GM12878 (cell line): ENCODE results near the gene HTT-AS. TPM values are rescaled to one million over a fixed set of nuclear protein-coding genes. Genes with fewer than 3 reads are reported as not detected.

Experiments used
- ATAC-seq: fragments of 200-7000 bp; cut with Tn5 transposase; 3 replicates; pipeline ENCODE4 v1.9.1; 2020; ENCODE audit warnings: mild to moderate bottlenecking, moderate library complexity
- BruUV-seq: library from RNA; stranded (reverse); fragments of 400-500 nt; replicated peaks from 2 replicates; lab custom pipeline; 2021; lab: Mats Ljungman, UMichigan
- CTCF ChIA-PET: fragments of 300-600 bp; sonication (Branson Sonifier 250); formaldehyde crosslinking; extraction: SDS; loops from one replicate; lab custom pipeline; 2021; ENCODE audit warnings: inconsistent platforms; lab: Yijun Ruan, JAX
- POLR2A ChIA-PET: fragments of 350-600 bp; formaldehyde crosslinking; extraction: SDS; loops from one replicate; lab custom pipeline; 2021; ENCODE audit warnings: inconsistent platforms; lab: Charles Lee
- RAD21 ChIA-PET: fragments of 300-600 bp; sonication (Branson Sonifier 250); formaldehyde crosslinking; loops from one replicate; lab custom pipeline; 2023; ENCODE audit warnings: antibody characterized with exemption; ENCODE audit not compliant: unreplicated experiment; lab: Charles Lee
- SMC1A ChIA-PET: fragments of 300-600 bp; sonication (Branson Sonifier 250); formaldehyde crosslinking; loops from one replicate; lab custom pipeline; 2023; ENCODE audit not compliant: unreplicated experiment, uncharacterized antibody; lab: Charles Lee
- DNase-seq: peaks from one replicate; pipeline ENCODE4 v3.0.0-alpha.2; 2011; ENCODE audit warnings: low read depth, low spot score
- FAIRE-seq: peaks from 3 replicates; lab custom pipeline; 2011; peaks lifted over from hg19 to GRCh38; lab: Jason Lieb, UNC
- H2AFZ ChIP-seq: 2 replicates; pipeline ENCODE4 v1.6.0; 2011; ENCODE audit warnings: low read depth, low read length, control low read depth; ENCODE audit not compliant: control insufficient read depth
- H3K27ac ChIP-seq: 2 replicates; pipeline ENCODE4 v1.5.1; 2011; ENCODE audit warnings: control low read depth; ENCODE audit not compliant: control insufficient read depth, insufficient read depth
- H3K27me3 ChIP-seq, 2 experiments: replicated peaks in 1 of 2; 2 replicates each; pipeline versions ENCODE4 v1.6.0 to v1.6.1; 2011; ENCODE audit warnings: low read length in 1 of 2; ENCODE audit not compliant: control insufficient read depth in 2 of 2, insufficient read depth in 2 of 2
- H3K36me3 ChIP-seq, 2 experiments: 2 replicates each; pipeline ENCODE4 v1.5.1; 2011; ENCODE audit warnings: low read length in 1 of 2; ENCODE audit not compliant: control insufficient read depth in 2 of 2, insufficient read depth in 2 of 2
- H3K4me1 ChIP-seq: 2 replicates; pipeline ENCODE4 v1.6.1; 2011; ENCODE audit warnings: mild to moderate bottlenecking, low read length, moderate library complexity, mixed read lengths; ENCODE audit not compliant: control insufficient read depth, insufficient read depth
- H3K4me2 ChIP-seq: 2 replicates; pipeline ENCODE4 v1.6.0; 2011; ENCODE audit warnings: control low read depth; ENCODE audit not compliant: control insufficient read depth, insufficient read depth
- H3K4me3 ChIP-seq: fragments of 200-600 bp; sonication (generic); 2 replicates; pipeline ENCODE4 v1.5.1; 2016
- H3K79me2 ChIP-seq: 2 replicates; pipeline ENCODE4 v1.6.0; 2011; ENCODE audit warnings: low read length; ENCODE audit not compliant: control insufficient read depth, insufficient read depth
- H3K9ac ChIP-seq: 2 replicates; pipeline ENCODE4 v1.8.0; 2011; ENCODE audit warnings: low read length, control low read depth, mixed read lengths; ENCODE audit not compliant: control insufficient read depth, insufficient read depth
- H3K9me3 ChIP-seq: replicated peaks from 3 replicates; pipeline ENCODE4 v1.5.1; 2011; ENCODE audit warnings: mild to moderate bottlenecking, low read length; ENCODE audit not compliant: control insufficient read depth, insufficient read depth
- H4K20me1 ChIP-seq: 2 replicates; pipeline ENCODE4 v1.6.0; 2011; ENCODE audit not compliant: control insufficient read depth, insufficient read depth
- ETV6 ChIP-seq, 2 experiments: fragments of 450-650 bp in 1 of 2; IDR thresholded peaks in 1 of 2; conservative IDR thresholded peaks in 1 of 2; 2 replicates each; pipeline ENCODE4 v1.6.1; 2014; ENCODE audit warnings: antibody characterized with exemption in 1 of 2, borderline replicate concordance in 1 of 2, low read depth in 1 of 2, mild to moderate bottlenecking in 1 of 2, moderate library complexity in 1 of 2
- IRF3 ChIP-seq: fragments of 450-650 bp; IDR thresholded peaks from 2 replicates; pipeline ENCODE4 v1.6.1; 2014; ENCODE audit warnings: mild to moderate bottlenecking
- KDM1A ChIP-seq: fragments of 200-600 bp; sonication (generic); IDR thresholded peaks from 2 replicates; pipeline ENCODE4 v1.6.1; 2016; ENCODE audit warnings: borderline replicate concordance
- MEF2B ChIP-seq: fragments of 450-650 bp; IDR thresholded peaks from 2 replicates; pipeline ENCODE4 v1.6.1; 2018; ENCODE audit warnings: mild to moderate bottlenecking, moderate library complexity; ENCODE audit not compliant: partially characterized antibody, poor library complexity, severe bottlenecking
- NFXL1 ChIP-seq: fragments of 450-650 bp; IDR thresholded peaks from 2 replicates; pipeline ENCODE4 v1.6.1; 2017; ENCODE audit warnings: antibody characterized with exemption, mild to moderate bottlenecking, borderline replicate concordance
- PBX3 ChIP-seq: IDR thresholded peaks from 2 replicates; pipeline ENCODE4 v1.6.1; 2011; ENCODE audit warnings: mild to moderate bottlenecking, low read depth, low read length, moderate library complexity; ENCODE audit not compliant: insufficient replicate concordance
- RELB ChIP-seq: fragments of 450-650 bp; IDR thresholded peaks from 2 replicates; pipeline ENCODE4 v1.6.1; 2017; ENCODE audit warnings: low read depth, mild to moderate bottlenecking, moderate library complexity
- SKIL ChIP-seq: fragments of 450-650 bp; IDR thresholded peaks from 2 replicates; pipeline ENCODE4 v1.6.1; 2017; ENCODE audit warnings: mild to moderate bottlenecking, low read depth, inconsistent platforms; ENCODE audit not compliant: poor library complexity, severe bottlenecking
- TARDBP ChIP-seq: IDR thresholded peaks from 2 replicates; pipeline ENCODE4 v1.6.1; 2016; ENCODE audit warnings: borderline replicate concordance
- YY1 ChIP-seq: IDR thresholded peaks from 2 replicates; pipeline ENCODE4 v1.6.1; 2011; ENCODE audit warnings: low read depth, mild to moderate bottlenecking, low read length
- ZBTB11 ChIP-seq: fragments of 450-650 bp; formaldehyde crosslinking; IDR thresholded peaks from 2 replicates; pipeline ENCODE4 v1.5.0; 2022; ENCODE audit warnings: mild to moderate bottlenecking, missing genetic modification characterization
- ZNF274 ChIP-seq: IDR thresholded peaks from one replicate; pipeline ENCODE4 v1.8.0; 2011; ENCODE audit not compliant: insufficient read length, insufficient read depth
- ZNF384 ChIP-seq: IDR thresholded peaks from 2 replicates; pipeline ENCODE4 v1.6.1; 2012; ENCODE audit warnings: low read depth, mild to moderate bottlenecking, low read length, improper control_type of control experiment, borderline replicate concordance
- ZZZ3 ChIP-seq: IDR thresholded peaks from 2 replicates; pipeline ENCODE4 v1.6.1; 2011; ENCODE audit warnings: low read depth; ENCODE audit not compliant: control insufficient read depth, insufficient read length
- WGBS: methylation state at CpG from one replicate; pipeline ENCODE4 v1.1.6; 2016; ENCODE audit warnings: low lambda C conversion rate; ENCODE audit not compliant: insufficient replicate concordance, insufficient coverage; ENCODE audit errors: missing lambda C conversion rate; 5-methylcytosine and 5-hydroxymethylcytosine counted together
- in situ Hi-C: fragments of 300-500 bp; cut with MboI; formaldehyde crosslinking; loops from 9 replicates; pipeline ENCODE4 v1.14.3; 2018; ENCODE audit warnings: mixed read lengths
- intact Hi-C: fragments of 100-400 bp; cut with micrococcal nuclease; formaldehyde crosslinking; loops from one replicate; pipeline ENCODE4 v1.14.2; 2022; ENCODE audit not compliant: unreplicated experiment
- polyA plus RNA-seq, 11 experiments: library from polyadenylated mRNA; depleted of rRNA in 4 of 11; unstranded in 6 of 11; stranded (reverse) in 5 of 11; fragments of >200 nt; fragmentation: Nextera tagmentation in 4 of 11; fragmentation: Illumina TruSeq in 1 of 11; extraction: Ambion mirVana in 4 of 11; extraction: Trizol in 1 of 11; gene quantifications; 1 replicate in 1 of 11; 2 replicates in 10 of 11; pipeline versions ENCODE4 v1.2.1 to v1.2.3, GENCODE V29; 2011 to 2016; ENCODE audit warnings: inconsistent platforms in 2 of 11, missing spikeins in 2 of 11, low read depth in 1 of 11
- total RNA-seq, 4 experiments: library from RNA; depleted of rRNA in 3 of 4; stranded (reverse); fragments of >200 nt in 3 of 4; fragmentation: Illumina TruSeq in 1 of 4; extraction: Trizol in 1 of 4; gene quantifications; 2 replicates each; pipeline versions ENCODE4 v1.2.1 to v1.2.3, GENCODE V29; 2013 to 2021

HTT-AS gene
- total and polyA plus RNA-seq, 10 of the 15 experiments (the other 5 are each of a cell fraction or from before 2014, with no cell fraction given), result not detected

- WGBS, result 71% methylated on average over 9 of the region's 9 CpGs
- Histone ChIP-seq H3K9me3 (no peaks in the 10 kb centered on the region), H4K20me1 (no peaks in the 10 kb centered on the region), H3K4me3 (no peak overlapping the region), H2AFZ (no peak overlapping the region), H3K79me2 (no peaks in the 10 kb centered on the region), H3K27ac (no peak overlapping the region), H3K9ac (no peak overlapping the region), H3K36me3 (no peaks in the 10 kb centered on the region), H3K4me2 (no peak overlapping the region), H3K4me1 (no peaks in the 10 kb centered on the region; the same call in 1 of the 2 replicates), H3K27me3 (peaks cover 0 to 3% of the 10 kb centered on the region in 2 experiments; a peak in 1 of 4 replicates)
- CTCF ChIA-PET, result no interaction called here
- SMC1A ChIA-PET, result no interaction called here
- in situ Hi-C loops, result no loop called here
- no peak for FAIRE-seq
- RAD21 ChIA-PET, result no interaction called here
- no peak for ATAC-seq
- BruUV-seq, result no TSS peak
- POLR2A ChIA-PET, result no interaction called here
- intact Hi-C loops, result no loop called here
- DNase-seq, result no peak
- no peak for TF ChIP-seq MEF2B
- no peak for TF ChIP-seq YY1
- TF ChIP-seq NFXL1, result no peak
- no peak for TF ChIP-seq ZZZ3
- no peak for TF ChIP-seq ZNF274
- no peak for TF ChIP-seq ZBTB11 (CRISPR knock-in tag)
- no peak for TF ChIP-seq RELB
- no peak for TF ChIP-seq SKIL
- no peak for TF ChIP-seq KDM1A
- no peak for TF ChIP-seq ETV6 (conservative IDR thresholded peaks at IDR 0.05 in 1 of 2, IDR thresholded peaks at IDR 0.05 in 1 of 2; ENCODE audit: borderline replicate concordance in 1 of 2, low read depth in 1 of 2)
- TF ChIP-seq ZNF384, result no peak
- TF ChIP-seq IRF3, result no peak
- TF ChIP-seq PBX3, result no peak
- TF ChIP-seq TARDBP, result no peak
Observed at GRCh38 chr4:3029464-3029863, 44.9 kb downstream of the HTT-AS start.
